Activated CD4-positive, alpha-beta T cell treated with anti-CD3 and anti-CD28 coated beads, Interleukin-2, amount 10 ng/mL, durations not matched to agents 7 days and 5 days (primary cell): ENCODE data around the gene DNAI4. TPM values are rescaled to one million over a fixed set of nuclear protein-coding genes. Genes with fewer than 3 reads are reported as not detected.
A peak's percentile ranks its signal among the peaks of the same experiment; 100 is the strongest.
"Not testable (repeated sequence)": the region's sequence is repeated elsewhere in the genome, so short reads cannot be mapped to it uniquely, and the experiment has no call there.

Experiments used
- CTCF ChIA-PET: fragments of 350-600 bp; sonication (Branson Sonifier 250); formaldehyde crosslinking; loops from one replicate; lab custom pipeline; 2021; ENCODE audit warnings: antibody characterized with exemption; lab: Charles Lee
- POLR2A ChIA-PET: fragments of 350-600 bp; sonication (Branson Sonifier 250); formaldehyde crosslinking; loops from one replicate; lab custom pipeline; 2021; ENCODE audit warnings: antibody characterized with exemption; lab: Charles Lee
- DNase-seq: peaks from one replicate; pipeline ENCODE4 v3.0.0-alpha.2; 2020
- H3K27ac Mint-ChIP-seq: one replicate; pipeline ENCODE4 v1.8.0; 2021; ENCODE audit warnings: mild to moderate bottlenecking, moderate library complexity, mixed read lengths
- H3K27me3 Mint-ChIP-seq: one replicate; pipeline ENCODE4 v1.8.0; 2021; ENCODE audit warnings: mixed read lengths
- H3K36me3 Mint-ChIP-seq: one replicate; pipeline ENCODE4 v1.8.0; 2021; ENCODE audit warnings: low read depth, mixed read lengths
- H3K4me1 Mint-ChIP-seq: one replicate; pipeline ENCODE4 v1.8.0; 2021; ENCODE audit warnings: mixed read lengths
- H3K4me3 Mint-ChIP-seq: one replicate; pipeline ENCODE4 v1.8.0; 2021; ENCODE audit warnings: mild to moderate bottlenecking, moderate library complexity, mixed read lengths
- H3K9me3 Mint-ChIP-seq: one replicate; pipeline ENCODE4 v1.8.0; 2021; ENCODE audit warnings: mixed read lengths
- total RNA-seq, 2 experiments: library from RNA; stranded (reverse); gene quantifications; one replicate each; pipeline ENCODE4 v1.2.3, GENCODE V29; 2021

The DNAI4 gene
- total RNA-seq, 2 experiments from 2014 or later: 2.9 to 4.2 TPM

- peaks cover 5% of the 10 kb centered on the region for H3K9me3 Mint-ChIP-seq
- H3K4me1 Mint-ChIP-seq: no peaks in the 10 kb centered on the region
- DNase-seq: no peak
- no peaks in the 10 kb centered on the region for H3K36me3 Mint-ChIP-seq
- ChIA-PET POLR2A (no interaction called here), CTCF (interaction anchor here (0.6 kb wide), 1 partner anchor 29 kb away, joined by 3 read pairs; no protein-coding TSS in a partner anchor)
- H3K4me3 Mint-ChIP-seq: no peak overlapping the region
- no peaks in the 10 kb centered on the region for H3K27me3 Mint-ChIP-seq
- H3K27ac Mint-ChIP-seq: no peak overlapping the region
These were observed 71.3 kb downstream of the DNAI4 start for GRCh38 chr1:66853379-66853778.

- Mint-ChIP-seq H3K27me3 (no peaks in the 10 kb centered on the region), H3K9me3 (peaks cover 5% of the 10 kb centered on the region), H3K4me1 (no peaks in the 10 kb centered on the region), H3K4me3 (no peak overlapping the region), H3K27ac (no peak overlapping the region), H3K36me3 (no peaks in the 10 kb centered on the region)
- POLR2A ChIA-PET: no interaction called here
- no peak for DNase-seq
- CTCF ChIA-PET: interaction anchor here (0.7 kb wide), 1 partner anchor 89 kb away, joined by 3 read pairs; no protein-coding TSS in a partner anchor
These were observed 71.8 kb downstream of the DNAI4 start for GRCh38 chr1:66852870-66853269.

- no peak overlapping the region for H3K27ac Mint-ChIP-seq
- no peaks in the 10 kb centered on the region for H3K36me3 Mint-ChIP-seq
- H3K4me3 Mint-ChIP-seq: no peak overlapping the region
- peaks cover 5% of the 10 kb centered on the region for H3K9me3 Mint-ChIP-seq
- POLR2A ChIA-PET: no interaction called here
- no peak for DNase-seq
- CTCF ChIA-PET: no interaction called here
- H3K27me3 Mint-ChIP-seq: no peaks in the 10 kb centered on the region
- H3K4me1 Mint-ChIP-seq: no peaks in the 10 kb centered on the region
These were observed 73.7 kb downstream of the DNAI4 start for GRCh38 chr1:66850989-66851388.

GRCh38 chr1:66848193-66848592 is 76.5 kb downstream of the DNAI4 start:
- POLR2A ChIA-PET: no interaction called here
- no peaks in the 10 kb centered on the region for H3K27me3 Mint-ChIP-seq
- H3K4me1 Mint-ChIP-seq: no peaks in the 10 kb centered on the region
- H3K36me3 Mint-ChIP-seq: no peaks in the 10 kb centered on the region
- H3K27ac Mint-ChIP-seq: no peak overlapping the region
- H3K4me3 Mint-ChIP-seq: no peak overlapping the region
- CTCF ChIA-PET: no interaction called here
- H3K9me3 Mint-ChIP-seq: peaks cover 5% of the 10 kb centered on the region
- DNase-seq: no peak

GRCh38 chr1:66840929-66841328 is 83.7 kb downstream of the DNAI4 start:
- H3K4me1 Mint-ChIP-seq: peaks cover 15% of the 10 kb centered on the region
- H3K27me3 Mint-ChIP-seq: no peaks in the 10 kb centered on the region
- ChIA-PET CTCF (no interaction called here), POLR2A (no interaction called here)
- H3K9me3 Mint-ChIP-seq: no peaks in the 10 kb centered on the region
- H3K36me3 Mint-ChIP-seq: no peaks in the 10 kb centered on the region
- H3K4me3 Mint-ChIP-seq: no peak overlapping the region
- DNase-seq: no peak
- H3K27ac Mint-ChIP-seq: peak overlapping the region; percentile 85

GRCh38 chr1:66834926-66835325 is 89.7 kb downstream of the DNAI4 start:
- Mint-ChIP-seq H3K36me3 (no peaks in the 10 kb centered on the region), H3K27ac (no peak overlapping the region), H3K4me1 (no peaks in the 10 kb centered on the region), H3K9me3 (no peaks in the 10 kb centered on the region), H3K4me3 (no peak overlapping the region), H3K27me3 (no peaks in the 10 kb centered on the region)
- DNase-seq: no peak
- CTCF ChIA-PET: no interaction called here
- POLR2A ChIA-PET: no interaction called here

- ChIA-PET POLR2A (interaction anchor here (0.6 kb wide), 1 partner anchor 1976 kb away, joined by 4 read pairs; no protein-coding TSS in a partner anchor), CTCF (no interaction called here)
- Mint-ChIP-seq H3K27ac (no peak overlapping the region), H3K4me1 (no peaks in the 10 kb centered on the region), H3K36me3 (no peaks in the 10 kb centered on the region), H3K4me3 (no peak overlapping the region), H3K27me3 (no peaks in the 10 kb centered on the region), H3K9me3 (no peaks in the 10 kb centered on the region)
- no peak for DNase-seq
These were observed 91.5 kb downstream of the DNAI4 start for GRCh38 chr1:66833112-66833511.

- DNase-seq: no peak
- H3K27ac Mint-ChIP-seq: no peak overlapping the region
- no peaks in the 10 kb centered on the region for H3K9me3 Mint-ChIP-seq
- ChIA-PET POLR2A (no interaction called here), CTCF (no interaction called here)
- no peaks in the 10 kb centered on the region for H3K27me3 Mint-ChIP-seq
- H3K36me3 Mint-ChIP-seq: no peaks in the 10 kb centered on the region
- no peak overlapping the region for H3K4me3 Mint-ChIP-seq
- H3K4me1 Mint-ChIP-seq: no peaks in the 10 kb centered on the region
These were observed 93.0 kb downstream of the DNAI4 start for GRCh38 chr1:66831529-66832239.

GRCh38 chr1:66824771-66825170 is 99.9 kb downstream of the DNAI4 start:
- Mint-ChIP-seq H3K36me3 (no peaks in the 10 kb centered on the region), H3K4me1 (no peaks in the 10 kb centered on the region), H3K9me3 (no peaks in the 10 kb centered on the region), H3K27me3 (no peaks in the 10 kb centered on the region), H3K27ac (no peak overlapping the region), H3K4me3 (no peak overlapping the region)
- ChIA-PET CTCF (interaction anchor here (0.7 kb wide), 1 partner anchor 70 kb away, joined by 3 read pairs; no protein-coding TSS in a partner anchor), POLR2A (no interaction called here)
- DNase-seq: no peak

GRCh38 chr1:66809736-66810326 is 114.8 kb downstream of the DNAI4 start:
- no peak for DNase-seq
- Mint-ChIP-seq H3K4me3 (no peak overlapping the region), H3K4me1 (no peaks in the 10 kb centered on the region), H3K9me3 (no peaks in the 10 kb centered on the region), H3K27me3 (no peaks in the 10 kb centered on the region), H3K27ac (no peak overlapping the region), H3K36me3 (no peaks in the 10 kb centered on the region)
- ChIA-PET POLR2A (no interaction called here), CTCF (no interaction called here)

- Mint-ChIP-seq H3K27ac (no peak overlapping the region), H3K4me3 (no peak overlapping the region), H3K9me3 (no peaks in the 10 kb centered on the region), H3K27me3 (no peaks in the 10 kb centered on the region), H3K4me1 (no peaks in the 10 kb centered on the region), H3K36me3 (no peaks in the 10 kb centered on the region)
- ChIA-PET POLR2A (no interaction called here), CTCF (no interaction called here)
- no peak for DNase-seq
These were observed 115.4 kb downstream of the DNAI4 start for GRCh38 chr1:66809245-66809644.

GRCh38 chr1:66795839-66796238 is 128.8 kb downstream of the DNAI4 start:
- POLR2A ChIA-PET: interaction anchor here (0.7 kb wide), 1 partner anchor 164 kb away, joined by 3 read pairs; no protein-coding TSS in a partner anchor
- H3K27ac Mint-ChIP-seq, CTCF ChIA-PET, H3K4me1 Mint-ChIP-seq, H3K27me3 Mint-ChIP-seq, H3K9me3 Mint-ChIP-seq, DNase-seq, H3K4me3 Mint-ChIP-seq, H3K36me3 Mint-ChIP-seq: not testable (repeated sequence)

- DNase-seq: no peak
- Mint-ChIP-seq H3K9me3 (no peaks in the 10 kb centered on the region), H3K27me3 (no peaks in the 10 kb centered on the region), H3K36me3 (no peaks in the 10 kb centered on the region), H3K27ac (no peak overlapping the region), H3K4me1 (peaks cover 9% of the 10 kb centered on the region), H3K4me3 (no peak overlapping the region)
- POLR2A ChIA-PET: no interaction called here
- CTCF ChIA-PET: no interaction called here
These were observed 132.7 kb downstream of the DNAI4 start for GRCh38 chr1:66791621-66792610.
